GM10847 (cell line): ENCODE data around the gene TUSC1.

Experiments used
- POLR2A ChIP-seq: IDR thresholded peaks from 2 replicates; pipeline ENCODE4 v1.6.1; 2011; ENCODE audit not compliant: insufficient read length; ENCODE audit errors: extremely low read depth

TUSC1 gene

DNA sequence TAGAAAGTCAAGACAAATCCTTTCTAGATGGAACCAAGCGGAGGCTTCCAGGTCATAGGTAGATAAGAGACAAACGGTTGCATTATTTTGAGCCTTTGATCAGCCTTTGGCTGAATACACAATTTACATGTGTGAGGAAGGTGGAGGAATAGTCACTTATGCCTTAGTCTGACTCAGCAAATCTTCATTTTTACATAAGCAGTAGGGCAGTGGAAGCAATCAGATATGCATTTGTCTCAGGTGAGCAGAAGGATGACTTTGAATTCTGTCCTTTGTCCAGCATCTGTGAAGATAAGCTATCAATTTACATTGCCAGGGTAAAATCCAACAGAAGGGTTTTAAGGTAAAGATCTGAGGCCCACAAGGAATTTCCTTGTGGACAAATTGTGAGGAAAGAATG, 23.8 kb downstream of the TUSC1 start:
- TF ChIP-seq POLR2A = no peak

DNA sequence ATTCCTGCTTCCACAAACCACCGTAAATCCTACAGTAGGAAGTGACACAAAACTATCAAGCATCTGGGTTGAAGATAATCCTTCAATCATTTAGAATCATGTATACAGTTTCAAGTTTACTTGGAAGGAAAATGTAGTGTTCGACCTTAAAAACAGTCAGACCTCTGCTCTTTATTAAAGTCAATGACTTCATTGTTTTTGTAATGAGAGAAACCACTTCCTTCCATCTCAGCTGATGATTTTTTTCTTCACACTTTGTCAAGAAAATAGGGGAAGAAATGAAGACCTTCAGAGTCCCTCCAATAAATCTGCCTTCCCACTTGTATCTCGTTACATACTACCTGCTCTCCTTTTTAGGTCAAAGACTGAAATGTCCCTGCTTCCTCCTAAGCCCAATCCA, 30.1 kb downstream of the TUSC1 start:
- no peak for TF ChIP-seq POLR2A

DNA sequence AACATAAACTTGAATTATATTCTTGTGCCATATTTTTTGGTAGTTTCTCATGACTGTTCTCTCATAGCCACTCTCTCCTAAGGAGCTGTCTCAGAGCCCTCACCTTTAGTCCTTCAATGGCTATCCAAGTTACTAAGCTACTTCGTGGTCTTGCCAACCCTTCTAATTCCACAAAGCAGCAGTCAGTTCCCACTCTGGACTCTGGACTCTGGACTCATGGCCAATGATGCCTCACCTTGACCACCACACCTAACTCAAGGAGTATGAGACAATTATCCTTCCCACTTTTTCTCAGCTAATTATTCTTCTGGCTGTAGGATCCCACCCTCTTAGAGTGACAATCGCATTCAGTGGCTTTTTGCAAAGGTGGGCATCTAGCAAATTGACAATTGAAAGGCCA, 42.2 kb downstream of the TUSC1 start:
- TF ChIP-seq POLR2A = no peak

DNA sequence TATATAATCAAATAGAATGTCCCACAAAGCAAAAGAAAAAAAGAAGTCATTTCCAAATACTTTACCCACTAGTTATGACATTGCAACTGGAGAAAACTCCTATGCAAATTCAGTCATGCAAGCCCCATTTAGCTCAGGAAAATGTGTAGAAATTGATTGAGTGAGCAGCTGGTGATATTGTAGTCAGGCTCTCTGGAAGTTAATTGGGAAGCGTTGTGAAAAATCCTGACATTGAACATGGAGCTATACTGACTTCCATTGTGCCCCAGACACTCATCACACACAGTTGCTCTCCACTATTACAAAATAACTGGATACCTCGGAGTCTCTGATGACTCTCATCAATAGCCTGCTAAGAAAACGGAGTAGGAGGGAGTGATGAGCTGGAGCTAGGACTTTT, 49.0 kb downstream of the TUSC1 start:
- no peak for TF ChIP-seq POLR2A
